Panc1 (cell line): ENCODE measurements around the gene PHTF2. TPM values are rescaled to one million over a fixed set of nuclear protein-coding genes. Genes with fewer than 3 reads are reported as not detected.

ENCODE experiments used
- ATAC-seq: fragments of 200-7000 bp; cut with Tn5 transposase; 2 replicates; pipeline ENCODE4 v1.9.1; 2020; ENCODE audit warnings: mild to moderate bottlenecking, moderate library complexity
- BruUV-seq: library from RNA; stranded (reverse); fragments of 400-500 nt; replicated peaks from 2 replicates; lab custom pipeline; 2021; lab: Mats Ljungman, UMichigan
- CTCF ChIA-PET: fragments of 300-600 bp; sonication (Branson Sonifier 250); formaldehyde crosslinking; loops from one replicate; lab custom pipeline; 2022; ENCODE audit warnings: antibody characterized with exemption; lab: Charles Lee
- POLR2A ChIA-PET: fragments of 300-600 bp; sonication (Branson Sonifier 250); formaldehyde crosslinking; loops from one replicate; lab custom pipeline; 2022; ENCODE audit warnings: antibody characterized with exemption; lab: Charles Lee
- DNase-seq: peaks from one replicate; pipeline ENCODE4 v3.0.0-alpha.2; 2010; ENCODE audit warnings: low read depth, low spot score
- H3K27ac ChIP-seq: 2 replicates; pipeline ENCODE4 v1.5.1; 2011; ENCODE audit warnings: mild to moderate bottlenecking, low read length, inconsistent platforms
- H3K27me3 ChIP-seq: fragments of 200-500 bp; sonication (Bioruptor generic); 2 replicates; pipeline ENCODE4 v1.6.0; 2014; ENCODE audit warnings: low read length, inconsistent platforms; ENCODE audit not compliant: control insufficient read depth, insufficient read depth
- H3K36me3 ChIP-seq: fragments of 200-500 bp; sonication (Bioruptor generic); 2 replicates; pipeline ENCODE4 v1.5.1; 2014; ENCODE audit warnings: inconsistent platforms, mild to moderate bottlenecking, low read length, moderate library complexity; ENCODE audit not compliant: control insufficient read depth, insufficient read depth
- H3K4me1 ChIP-seq: 2 replicates; pipeline ENCODE4 v1.5.1; 2011; ENCODE audit warnings: inconsistent platforms, mild to moderate bottlenecking, low read length, moderate library complexity; ENCODE audit not compliant: control insufficient read depth, insufficient read depth
- H3K4me3 ChIP-seq, 2 experiments: 2 replicates each; pipeline ENCODE4 v1.5.1; 2011 to 2012; ENCODE audit warnings: low read depth in 2 of 2, low read length in 2 of 2, mild to moderate bottlenecking in 2 of 2, inconsistent platforms in 1 of 2, moderate library complexity in 1 of 2
- H3K9me3 ChIP-seq: fragments of 200-500 bp; sonication (Bioruptor generic); 2 replicates; pipeline ENCODE4 v1.5.1; 2014; ENCODE audit warnings: low read depth, mild to moderate bottlenecking, inconsistent platforms, low read length, moderate library complexity; ENCODE audit not compliant: control insufficient read depth, insufficient read depth
- CTCF ChIP-seq: fragments of 450-650 bp; IDR thresholded peaks from 2 replicates; pipeline ENCODE4 v1.5.1; 2017; ENCODE audit warnings: mild to moderate bottlenecking
- POLR2AphosphoS5 ChIP-seq: IDR thresholded peaks from 2 replicates; pipeline ENCODE4 v1.6.1; 2012; ENCODE audit warnings: mild to moderate bottlenecking, low read depth, low read length, moderate library complexity
- REST ChIP-seq, 2 experiments: IDR thresholded peaks; 2 replicates each; pipeline ENCODE4 v1.6.1; 2011 to 2012; ENCODE audit warnings: low read depth in 2 of 2, control low read depth in 1 of 2, low read length in 1 of 2, mild to moderate bottlenecking in 1 of 2, moderate library complexity in 1 of 2; ENCODE audit not compliant: insufficient read depth in 1 of 2
- SIN3A ChIP-seq: IDR thresholded peaks from 2 replicates; pipeline ENCODE4 v1.6.1; 2012; ENCODE audit warnings: low read depth, mild to moderate bottlenecking, low read length, moderate library complexity, borderline replicate concordance; ENCODE audit not compliant: insufficient read depth
- TCF7L2 ChIP-seq: IDR thresholded peaks from 2 replicates; pipeline ENCODE4 v1.6.1; 2011; ENCODE audit warnings: mild to moderate bottlenecking, low read depth, low read length, inconsistent platforms
- in situ Hi-C: cut with HindIII; loops from 2 replicates; pipeline ENCODE4 v1.10.0; 2016; ENCODE audit warnings: low sequenced_read_pairs, low pct_unique_long_range_greater_than_20kb
- intact Hi-C: fragments of 100-400 bp; cut with micrococcal nuclease; formaldehyde crosslinking; loops from one replicate; pipeline ENCODE4 v1.10.0; 2022; ENCODE audit not compliant: unreplicated experiment
- total RNA-seq: library from RNA; stranded (reverse); gene quantifications from one replicate; pipeline ENCODE4 v1.2.1, GENCODE V29; 2021; ENCODE audit not compliant: unreplicated experiment

Gene PHTF2
- total RNA-seq, 1 experiment from 2014 or later = 61.5 TPM

- intact Hi-C loops = no loop called here
- TF ChIP-seq REST (IDR thresholded peaks at IDR 0.05; ENCODE audit: insufficient read depth in 1 of 2, low read depth in 2 of 2, low read length in 1 of 2) (no peak), CTCF (peak; percentile 48), TCF7L2 (no peak)
- in situ Hi-C loops = no loop called here
- BruUV-seq = no TSS peak
- H3K27me3 ChIP-seq = no peaks in the 10 kb centered on the region
- DNase-seq = no peak
- no peaks in the 10 kb centered on the region; the same call in 1 of the 2 replicates for H3K36me3 ChIP-seq
- H3K27ac ChIP-seq = no peak overlapping the region
- H3K4me3 ChIP-seq = no peak overlapping the region
- ChIA-PET POLR2A (interaction anchor here (0.6 kb wide), 1 partner anchor 36 kb away, joined by 18 read pairs; no protein-coding TSS in a partner anchor), CTCF (no interaction called here)
- no peaks in the 10 kb centered on the region for H3K4me1 ChIP-seq
- H3K9me3 ChIP-seq = no peaks in the 10 kb centered on the region
- 0 out of 2 replicates have a peak, but pooled peaks have one; percentile 63 for ATAC-seq
Measured at GRCh38 chr7:77903597-77903996, 105.0 kb downstream of the PHTF2 start.

GRCh38 chr7:77904252-77904651 is 105.7 kb downstream of the PHTF2 start:
- intact Hi-C loops = no loop called here
- POLR2A ChIA-PET = no interaction called here
- in situ Hi-C loops = no loop called here

More at GRCh38 chr7:77904252-77904651, 105.7 kb downstream of the PHTF2 start:
- no peak overlapping the region for H3K27ac ChIP-seq
- DNase-seq = no peak
- no peaks in the 10 kb centered on the region for H3K9me3 ChIP-seq
- no TSS peak for BruUV-seq
- no peak for ATAC-seq
- CTCF ChIA-PET = no interaction called here
- no peaks in the 10 kb centered on the region for H3K4me1 ChIP-seq
- TF ChIP-seq TCF7L2 (no peak), POLR2AphosphoS5 (no peak), REST (IDR thresholded peaks at IDR 0.05; ENCODE audit: insufficient read depth in 1 of 2, low read depth in 2 of 2, low read length in 1 of 2) (no peak), SIN3A (no peak), CTCF (no peak)
- H3K27me3 ChIP-seq = no peaks in the 10 kb centered on the region
- H3K4me3 ChIP-seq = no peak overlapping the region
- no peaks in the 10 kb centered on the region; the same call in 1 of the 2 replicates for H3K36me3 ChIP-seq
